K562 (cell line): ENCODE data around the gene ADAMTSL3. TPM values are rescaled to one million over a fixed set of nuclear protein-coding genes. Genes with fewer than 3 reads are reported as not detected.

ENCODE experiments used
- ATAC-seq: fragments of 200-7000 bp; cut with Tn5 transposase; 3 replicates; pipeline ENCODE4 v1.9.1; 2020; ENCODE audit warnings: moderate library complexity
- BruUV-seq: library from RNA; stranded (reverse); fragments of 400-500 nt; replicated peaks from 2 replicates; lab custom pipeline; 2021; lab: Mats Ljungman, UMichigan
- CTCF ChIA-PET: fragments of 300-600 bp; formaldehyde crosslinking; extraction: SDS; loops from one replicate; lab custom pipeline; 2021; ENCODE audit warnings: low intra/inter-chr PET ratio; lab: Yijun Ruan, JAX
- POLR2A ChIA-PET: fragments of 300-600, 350-650 bp; sonication (Branson Sonifier 250); formaldehyde crosslinking; extraction: SDS; loops from one replicate; lab custom pipeline; 2021; ENCODE audit warnings: antibody characterized with exemption, inconsistent platforms; lab: Yijun Ruan, JAX
- DNase-seq, 4 experiments: peaks; one replicate each; pipeline versions ENCODE4 v3.0.0 to v3.0.0-alpha.2; 2011 to 2018; ENCODE audit warnings: low spot score in 3 of 4, mixed read lengths in 3 of 4; ENCODE audit errors: extremely low read depth in 1 of 4
- FAIRE-seq: peaks from 2 replicates; lab custom pipeline; 2011; peaks lifted over from hg19 to GRCh38; lab: Jason Lieb, UNC
- H2AFZ ChIP-seq: 2 replicates; pipeline ENCODE4 v1.6.0; 2011; ENCODE audit warnings: low read depth, low read length, control low read depth, inconsistent platforms
- H3K27ac ChIP-seq: fragments of 200-600 bp; 3 replicates; pipeline ENCODE4 v1.8.0; 2011; ENCODE audit warnings: low read depth, mild to moderate bottlenecking, control low read depth, inconsistent platforms, low read length, moderate library complexity, mixed read lengths; ENCODE audit errors: extremely low read depth
- H3K27me3 ChIP-seq, 2 experiments: fragments of 300-600 bp in 1 of 2; 2 replicates in 1 of 2; 3 replicates in 1 of 2; pipeline versions ENCODE4 v1.6.0 to v1.8.0; 2011; ENCODE audit warnings: inconsistent platforms in 2 of 2, low read length in 2 of 2, mild to moderate bottlenecking in 1 of 2, mixed read lengths in 1 of 2, moderate library complexity in 1 of 2; ENCODE audit not compliant: control insufficient read depth in 2 of 2, insufficient read depth in 2 of 2
- H3K36me3 ChIP-seq: fragments of 300-600 bp; 3 replicates; pipeline ENCODE4 v1.8.0; 2011; ENCODE audit warnings: mild to moderate bottlenecking, low read length, inconsistent platforms; ENCODE audit not compliant: control insufficient read depth, insufficient read depth
- H3K4me1 ChIP-seq, 2 experiments: fragments of 200-600 bp in 1 of 2; replicated peaks in 1 of 2; 2 replicates in 1 of 2; 3 replicates in 1 of 2; pipeline versions ENCODE4 v1.5.1 to v1.8.0; 2011; ENCODE audit warnings: inconsistent platforms in 2 of 2, low read length in 2 of 2, mild to moderate bottlenecking in 1 of 2, mixed read lengths in 1 of 2, moderate library complexity in 1 of 2; ENCODE audit not compliant: control insufficient read depth in 2 of 2, insufficient read depth in 2 of 2
- H3K4me2 ChIP-seq: 2 replicates; pipeline ENCODE4 v1.6.1; 2011; ENCODE audit warnings: low read length, control low read depth, inconsistent platforms, mixed read lengths; ENCODE audit not compliant: insufficient read depth
- H3K4me3 ChIP-seq: fragments of 200-600 bp; sonication (generic), shearing (Covaris generic); 2 replicates; pipeline ENCODE4 v1.5.1; 2016; ENCODE audit warnings: control low read depth, inconsistent platforms
- H3K79me2 ChIP-seq: fragments of 200-600 bp; 3 replicates; pipeline ENCODE4 v1.8.0; 2011; ENCODE audit warnings: low read length, inconsistent platforms; ENCODE audit not compliant: control insufficient read depth, insufficient read depth
- H3K9ac ChIP-seq, 2 experiments: 2 replicates each; pipeline versions ENCODE4 v1.6.0 to v1.6.1; 2011; ENCODE audit warnings: low read depth in 2 of 2, low read length in 2 of 2, control low read depth in 1 of 2, inconsistent platforms in 1 of 2, mild to moderate bottlenecking in 1 of 2, mixed read lengths in 1 of 2; ENCODE audit not compliant: insufficient read depth in 1 of 2
- H3K9me1 ChIP-seq: one replicate; pipeline ENCODE4 v1.6.0; 2011; ENCODE audit warnings: inconsistent platforms, mild to moderate bottlenecking, low read length, moderate library complexity; ENCODE audit not compliant: control insufficient read depth, insufficient read depth
- H3K9me3 ChIP-seq: replicated peaks from 2 replicates; pipeline ENCODE4 v1.5.1; 2011; ENCODE audit warnings: low read depth, low read length, inconsistent platforms; ENCODE audit not compliant: control insufficient read depth, insufficient read depth
- H4K20me1 ChIP-seq: replicated peaks from 2 replicates; pipeline ENCODE4 v1.6.1; 2011; ENCODE audit warnings: low read length, inconsistent platforms, mixed read lengths; ENCODE audit not compliant: control insufficient read depth, insufficient read depth
- CBFB ChIP-seq: sonication (generic); formaldehyde crosslinking; IDR thresholded peaks from 2 replicates; pipeline ENCODE4 v1.4.0; 2020; ENCODE audit warnings: mild to moderate bottlenecking, missing genetic modification reagents
- E2F3 ChIP-seq: fragments of 250-450 bp; sonication (Bioruptor Pico); IDR thresholded peaks from 2 replicates; pipeline ENCODE4 v1.4.0; 2020; ENCODE audit warnings: mild to moderate bottlenecking
- FOXJ3 ChIP-seq: sonication (generic); formaldehyde crosslinking; IDR thresholded peaks from 2 replicates; pipeline ENCODE4 v1.4.0; 2020; ENCODE audit warnings: mild to moderate bottlenecking, missing genetic modification reagents
- ILF3 ChIP-seq: fragments of 450-650 bp; IDR thresholded peaks from 2 replicates; pipeline ENCODE4 v1.6.1; 2018; ENCODE audit warnings: antibody characterized with exemption, mild to moderate bottlenecking, moderate library complexity, borderline replicate concordance
- MCM7 ChIP-seq, 2 experiments: fragments of 450-650 bp; IDR thresholded peaks; 2 replicates each; pipeline ENCODE4 v1.6.1; 2016 to 2018
- MYBL2 ChIP-seq, 2 experiments: fragments of 450-650 bp in 1 of 2; sonication (generic) in 1 of 2; formaldehyde crosslinking in 1 of 2; IDR thresholded peaks; 2 replicates each; pipeline versions ENCODE4 v1.6.1 to v1.8.1; 2017 to 2022; ENCODE audit warnings: borderline replicate concordance in 1 of 2, inconsistent platforms in 1 of 2, low read depth in 1 of 2, mild to moderate bottlenecking in 1 of 2, missing genetic modification reagents in 1 of 2, moderate library complexity in 1 of 2
- NFXL1 ChIP-seq: fragments of 450-650 bp; formaldehyde crosslinking; IDR thresholded peaks from 2 replicates; pipeline ENCODE4 v1.4.0; 2021; ENCODE audit warnings: mild to moderate bottlenecking
- NR0B1 ChIP-seq: fragments of 450-650 bp; IDR thresholded peaks from one replicate; pipeline ENCODE4 v1.6.1; 2018; ENCODE audit warnings: mild to moderate bottlenecking, moderate library complexity; ENCODE audit not compliant: partially characterized antibody
- RBM34 ChIP-seq: fragments of 200-400 bp; formaldehyde crosslinking; IDR thresholded peaks from 2 replicates; pipeline ENCODE4 v1.6.1; 2018; ENCODE audit warnings: low read length, borderline replicate concordance; ENCODE audit not compliant: insufficient read depth
- WGBS: fragments of 100-300 bp; shearing (Covaris generic); methylation state at CpG from one replicate; pipeline ENCODE4 v1.1.6; 2016; ENCODE audit warnings: low coverage, mixed read lengths; ENCODE audit not compliant: insufficient coverage; ENCODE audit errors: missing lambda C conversion rate; 5-methylcytosine and 5-hydroxymethylcytosine counted together
- in situ Hi-C: fragments of 300-500 bp; cut with MboI; formaldehyde crosslinking; loops from 4 replicates; pipeline ENCODE4 v1.15.0; 2018; ENCODE audit warnings: inconsistent platforms, mixed read lengths
- intact Hi-C: fragments of 100-400 bp; cut with micrococcal nuclease; formaldehyde crosslinking; loops from 2 replicates; pipeline ENCODE4 v1.14.2; 2022
- polyA plus RNA-seq, 8 experiments: library from polyadenylated mRNA; depleted of rRNA in 4 of 8; stranded (reverse) in 5 of 8; unstranded in 3 of 8; fragments of >200 nt; fragmentation: Nextera tagmentation in 2 of 8; fragmentation: Illumina TruSeq in 1 of 8; extraction: Ambion mirVana in 2 of 8; extraction: Trizol in 1 of 8; gene quantifications; 2 replicates each; pipeline versions ENCODE4 v1.2.1 to v1.2.3, GENCODE V29; 2011 to 2014; ENCODE audit warnings: inconsistent platforms in 1 of 8, missing spikeins in 1 of 8
- total RNA-seq, 7 experiments: library from RNA; depleted of rRNA in 6 of 7; stranded (reverse); fragments of >200 nt in 6 of 7; fragmentation: Illumina TruSeq in 2 of 7; extraction: Trizol in 2 of 7; gene quantifications; 2 replicates each; pipeline versions ENCODE4 v1.2.1 to v1.2.3, GENCODE V29; 2011 to 2021; ENCODE audit warnings: low replicate concordance in 1 of 7
- TF ChIP-seq, protein P1 (sequence below): sonication (generic); formaldehyde crosslinking; IDR thresholded peaks from 2 replicates; pipeline ENCODE4 v1.8.0; 2022; ENCODE audit warnings: missing genetic modification reagents, mild to moderate bottlenecking, borderline replicate concordance
- TF ChIP-seq, protein P2 (sequence below): fragments of 450-650 bp; IDR thresholded peaks from 2 replicates; pipeline ENCODE4 v1.6.1; 2016; ENCODE audit warnings: low read depth, mild to moderate bottlenecking, moderate library complexity
- TF ChIP-seq, protein P3 (sequence below): fragments of 250-450 bp; sonication (Bioruptor Pico); IDR thresholded peaks from 2 replicates; pipeline ENCODE4 v1.4.0; 2020

The ADAMTSL3 gene
- total and polyA plus RNA-seq, 9 of the 15 experiments (the other 6 are each of a cell fraction or from before 2014, with no cell fraction given) = 0.01 to 0.18 (median 0.07) TPM; not detected in 3

GRCh38 chr15:83943849-83944404, 290.0 kb downstream of the ADAMTSL3 start:
- BruUV-seq = no TSS peak
- H3K4me1 ChIP-seq = no peaks in the 10 kb centered on the region
- no peaks in the 10 kb centered on the region for H3K79me2 ChIP-seq
- intact Hi-C loops = no loop called here
- ChIA-PET POLR2A (interaction anchor here (0.6 kb wide), 1 partner anchor 91 kb away, joined by 3 read pairs; no protein-coding TSS in a partner anchor), CTCF (no interaction called here)
- H2AFZ ChIP-seq = no peak overlapping the region
- FAIRE-seq = no peak
- H4K20me1 ChIP-seq = no peaks in the 10 kb centered on the region; the same call in 1 of the 2 replicates
- H3K4me3 ChIP-seq = no peak overlapping the region
- no peak for ATAC-seq
- 0% methylated on average over 4 of the region's 4 CpGs for WGBS
- H3K4me2 ChIP-seq = no peak overlapping the region
- no peaks in the 10 kb centered on the region for H3K9me3 ChIP-seq
- no peak overlapping the region for H3K9ac ChIP-seq
- DNase-seq = no peak
- no peak overlapping the region for H3K27ac ChIP-seq
- no peaks in the 10 kb centered on the region for H3K27me3 ChIP-seq
- TF ChIP-seq MYBL2 (IDR thresholded peaks at IDR 0.05; ENCODE audit: low read depth) (no peak), MYBL2 (CRISPR knock-in tag; IDR thresholded peaks at IDR 0.05; ENCODE audit: borderline replicate concordance) (no peak), ILF3 (no peak), NR0B1 (no peak), MCM7 (IDR thresholded peaks at IDR 0.05) (no peak), E2F3 (CRISPR knock-in tag) (no peak), NFXL1 (CRISPR knock-in tag) (no peak), CBFB (CRISPR knock-in tag) (no peak), FOXJ3 (no peak), RBM34 (no peak)
- TF ChIP-seq, protein P1, sequence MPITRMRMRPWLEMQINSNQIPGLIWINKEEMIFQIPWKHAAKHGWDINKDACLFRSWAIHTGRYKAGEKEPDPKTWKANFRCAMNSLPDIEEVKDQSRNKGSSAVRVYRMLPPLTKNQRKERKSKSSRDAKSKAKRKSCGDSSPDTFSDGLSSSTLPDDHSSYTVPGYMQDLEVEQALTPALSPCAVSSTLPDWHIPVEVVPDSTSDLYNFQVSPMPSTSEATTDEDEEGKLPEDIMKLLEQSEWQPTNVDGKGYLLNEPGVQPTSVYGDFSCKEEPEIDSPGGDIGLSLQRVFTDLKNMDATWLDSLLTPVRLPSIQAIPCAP (CRISPR knock-in tag) = no peak
- TF ChIP-seq, protein P2, sequence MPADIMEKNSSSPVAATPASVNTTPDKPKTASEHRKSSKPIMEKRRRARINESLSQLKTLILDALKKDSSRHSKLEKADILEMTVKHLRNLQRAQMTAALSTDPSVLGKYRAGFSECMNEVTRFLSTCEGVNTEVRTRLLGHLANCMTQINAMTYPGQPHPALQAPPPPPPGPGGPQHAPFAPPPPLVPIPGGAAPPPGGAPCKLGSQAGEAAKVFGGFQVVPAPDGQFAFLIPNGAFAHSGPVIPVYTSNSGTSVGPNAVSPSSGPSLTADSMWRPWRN = no peak
- TF ChIP-seq, protein P3, sequence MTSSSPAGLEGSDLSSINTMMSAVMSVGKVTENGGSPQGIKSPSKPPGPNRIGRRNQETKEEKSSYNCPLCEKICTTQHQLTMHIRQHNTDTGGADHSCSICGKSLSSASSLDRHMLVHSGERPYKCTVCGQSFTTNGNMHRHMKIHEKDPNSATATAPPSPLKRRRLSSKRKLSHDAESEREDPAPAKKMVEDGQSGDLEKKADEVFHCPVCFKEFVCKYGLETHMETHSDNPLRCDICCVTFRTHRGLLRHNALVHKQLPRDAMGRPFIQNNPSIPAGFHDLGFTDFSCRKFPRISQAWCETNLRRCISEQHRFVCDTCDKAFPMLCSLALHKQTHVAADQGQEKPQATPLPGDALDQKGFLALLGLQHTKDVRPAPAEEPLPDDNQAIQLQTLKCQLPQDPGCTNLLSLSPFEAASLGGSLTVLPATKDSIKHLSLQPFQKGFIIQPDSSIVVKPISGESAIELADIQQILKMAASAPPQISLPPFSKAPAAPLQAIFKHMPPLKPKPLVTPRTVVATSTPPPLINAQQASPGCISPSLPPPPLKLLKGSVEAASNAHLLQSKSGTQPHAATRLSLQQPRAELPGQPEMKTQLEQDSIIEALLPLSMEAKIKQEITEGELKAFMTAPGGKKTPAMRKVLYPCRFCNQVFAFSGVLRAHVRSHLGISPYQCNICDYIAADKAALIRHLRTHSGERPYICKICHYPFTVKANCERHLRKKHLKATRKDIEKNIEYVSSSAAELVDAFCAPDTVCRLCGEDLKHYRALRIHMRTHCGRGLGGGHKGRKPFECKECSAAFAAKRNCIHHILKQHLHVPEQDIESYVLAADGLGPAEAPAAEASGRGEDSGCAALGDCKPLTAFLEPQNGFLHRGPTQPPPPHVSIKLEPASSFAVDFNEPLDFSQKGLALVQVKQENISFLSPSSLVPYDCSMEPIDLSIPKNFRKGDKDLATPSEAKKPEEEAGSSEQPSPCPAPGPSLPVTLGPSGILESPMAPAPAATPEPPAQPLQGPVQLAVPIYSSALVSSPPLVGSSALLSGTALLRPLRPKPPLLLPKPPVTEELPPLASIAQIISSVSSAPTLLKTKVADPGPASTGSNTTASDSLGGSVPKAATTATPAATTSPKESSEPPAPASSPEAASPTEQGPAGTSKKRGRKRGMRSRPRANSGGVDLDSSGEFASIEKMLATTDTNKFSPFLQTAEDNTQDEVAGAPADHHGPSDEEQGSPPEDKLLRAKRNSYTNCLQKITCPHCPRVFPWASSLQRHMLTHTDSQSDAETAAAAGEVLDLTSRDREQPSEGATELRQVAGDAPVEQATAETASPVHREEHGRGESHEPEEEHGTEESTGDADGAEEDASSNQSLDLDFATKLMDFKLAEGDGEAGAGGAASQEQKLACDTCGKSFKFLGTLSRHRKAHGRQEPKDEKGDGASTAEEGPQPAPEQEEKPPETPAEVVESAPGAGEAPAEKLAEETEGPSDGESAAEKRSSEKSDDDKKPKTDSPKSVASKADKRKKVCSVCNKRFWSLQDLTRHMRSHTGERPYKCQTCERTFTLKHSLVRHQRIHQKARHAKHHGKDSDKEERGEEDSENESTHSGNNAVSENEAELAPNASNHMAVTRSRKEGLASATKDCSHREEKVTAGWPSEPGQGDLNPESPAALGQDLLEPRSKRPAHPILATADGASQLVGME = no peak
- H3K9me1 ChIP-seq = no peaks in the 10 kb centered on the region
- in situ Hi-C loops = no loop called here
- no peaks in the 10 kb centered on the region for H3K36me3 ChIP-seq
